ENCODE data around the gene FDX2. TPM values are rescaled to one million over a fixed set of nuclear protein-coding genes. Genes with fewer than 3 reads are reported as not detected.

Gene FDX2
- polyA plus RNA-seq, 1 experiment: 40.1 TPM

DNA sequence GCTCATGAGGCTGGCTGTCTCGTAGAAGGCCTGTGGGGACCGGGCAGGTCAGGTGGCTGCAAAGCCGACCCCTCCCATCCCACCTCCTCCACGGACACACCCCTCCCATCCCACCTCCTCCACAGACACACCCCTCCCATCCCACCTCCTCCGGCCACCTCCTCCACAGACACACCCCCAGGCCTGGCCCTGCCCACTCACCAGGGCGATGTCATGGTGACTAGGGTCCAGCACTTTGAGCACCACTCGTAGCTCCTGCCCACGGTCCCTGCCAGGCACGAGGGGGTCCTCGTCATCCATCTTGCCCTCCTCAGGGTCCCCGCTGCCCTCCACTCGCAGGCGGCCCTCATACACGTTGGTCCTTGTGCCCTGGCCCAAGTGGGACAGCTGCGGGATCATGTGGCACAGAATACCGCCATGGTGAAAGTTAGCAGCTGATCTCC lies 45.8 kb upstream of the FDX2 start:
- ChIA-PET POLR2A (no interaction called here), CTCF (no interaction called here)
- Histone ChIP-seq H3K4me3 (ENCODE audit: low read depth, low read length) (no peak overlapping the region), H3K27me3 (ENCODE audit: control insufficient read depth, insufficient read depth, low read length) (no peaks in the 10 kb centered on the region), H3K36me3 (ENCODE audit: control insufficient read depth, insufficient read depth, low read length) (peaks cover 36% of the 10 kb centered on the region)
- no peak for DNase-seq (ENCODE audit: low read depth)
- TF ChIP-seq, protein P1, sequence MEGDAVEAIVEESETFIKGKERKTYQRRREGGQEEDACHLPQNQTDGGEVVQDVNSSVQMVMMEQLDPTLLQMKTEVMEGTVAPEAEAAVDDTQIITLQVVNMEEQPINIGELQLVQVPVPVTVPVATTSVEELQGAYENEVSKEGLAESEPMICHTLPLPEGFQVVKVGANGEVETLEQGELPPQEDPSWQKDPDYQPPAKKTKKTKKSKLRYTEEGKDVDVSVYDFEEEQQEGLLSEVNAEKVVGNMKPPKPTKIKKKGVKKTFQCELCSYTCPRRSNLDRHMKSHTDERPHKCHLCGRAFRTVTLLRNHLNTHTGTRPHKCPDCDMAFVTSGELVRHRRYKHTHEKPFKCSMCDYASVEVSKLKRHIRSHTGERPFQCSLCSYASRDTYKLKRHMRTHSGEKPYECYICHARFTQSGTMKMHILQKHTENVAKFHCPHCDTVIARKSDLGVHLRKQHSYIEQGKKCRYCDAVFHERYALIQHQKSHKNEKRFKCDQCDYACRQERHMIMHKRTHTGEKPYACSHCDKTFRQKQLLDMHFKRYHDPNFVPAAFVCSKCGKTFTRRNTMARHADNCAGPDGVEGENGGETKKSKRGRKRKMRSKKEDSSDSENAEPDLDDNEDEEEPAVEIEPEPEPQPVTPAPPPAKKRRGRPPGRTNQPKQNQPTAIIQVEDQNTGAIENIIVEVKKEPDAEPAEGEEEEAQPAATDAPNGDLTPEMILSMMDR (IDR thresholded peaks at IDR 0.05; ENCODE audit: insufficient read depth, low read depth, low read length): no peak

DNA sequence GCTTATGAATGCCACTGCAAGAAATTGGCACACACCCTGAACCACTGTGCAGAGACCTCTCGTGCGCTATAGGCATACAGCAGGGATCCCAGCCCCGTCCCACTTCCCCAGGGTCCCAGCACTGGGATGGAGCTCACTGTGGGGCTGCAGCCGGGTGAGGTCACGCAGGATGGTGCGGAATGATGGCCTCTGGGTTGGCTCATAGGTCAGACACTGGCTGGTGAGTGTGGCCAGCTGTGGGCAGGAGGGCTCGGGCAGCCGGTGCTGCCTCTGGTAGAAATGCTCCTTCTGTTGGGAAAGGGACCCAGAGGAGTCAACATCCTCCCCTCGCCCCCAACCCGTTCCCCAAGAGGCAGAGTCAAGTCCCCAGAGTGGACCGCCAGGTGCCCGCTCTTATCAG lies 40.6 kb upstream of the FDX2 start:
- POLR2A ChIA-PET: no interaction called here
- H3K4me3 ChIP-seq (ENCODE audit: low read depth, low read length): no peak overlapping the region
- CTCF ChIA-PET: no interaction called here
- H3K27me3 ChIP-seq (ENCODE audit: control insufficient read depth, insufficient read depth, low read length): no peaks in the 10 kb centered on the region
- DNase-seq (ENCODE audit: low read depth): no peak
- TF ChIP-seq, protein P1 (IDR thresholded peaks at IDR 0.05; ENCODE audit: insufficient read depth, low read depth, low read length): no peak
- peaks cover 31% of the 10 kb centered on the region for H3K36me3 ChIP-seq (ENCODE audit: control insufficient read depth, insufficient read depth, low read length)

DNA sequence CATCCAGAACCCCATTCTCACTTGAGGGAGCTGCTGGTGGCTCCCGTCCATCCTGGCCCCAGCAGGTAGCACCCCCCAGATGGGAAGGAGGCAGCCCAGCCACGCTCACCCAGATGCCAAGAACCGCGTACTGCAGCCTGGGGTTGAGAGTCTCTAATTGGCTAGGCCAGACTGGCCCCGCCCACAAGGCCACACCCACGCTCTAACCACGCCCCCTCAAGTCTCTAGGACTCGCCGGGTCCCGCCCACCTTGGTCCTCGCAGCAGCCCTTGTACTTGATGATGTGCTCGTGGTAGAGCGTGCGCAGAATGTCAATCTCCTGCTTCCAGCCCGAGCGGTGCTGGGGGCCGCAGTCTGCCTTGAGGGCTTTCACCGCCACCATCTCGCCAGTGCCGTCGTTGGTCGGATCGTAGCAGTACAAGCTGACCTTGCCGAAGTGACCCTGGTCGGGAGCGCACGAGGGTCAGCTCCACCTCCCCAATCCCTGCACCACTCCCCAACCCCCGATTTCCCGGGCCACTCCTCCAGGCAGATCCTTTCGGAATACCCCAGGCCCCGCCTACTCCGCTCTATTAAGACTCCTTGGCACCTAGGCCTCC lies 38.1 kb upstream of the FDX2 start:
- TF ChIP-seq, protein P1 (IDR thresholded peaks at IDR 0.05; ENCODE audit: insufficient read depth, low read depth, low read length): no peak
- Histone ChIP-seq H3K27me3 (ENCODE audit: control insufficient read depth, insufficient read depth, low read length) (no peaks in the 10 kb centered on the region), H3K4me3 (ENCODE audit: low read depth, low read length) (no peak overlapping the region), H3K36me3 (ENCODE audit: control insufficient read depth, insufficient read depth, low read length) (peaks cover 26% of the 10 kb centered on the region)
- ChIA-PET CTCF (interaction anchor here (0.7 kb wide), 1 partner anchor 17 kb away, joined by 5 read pairs; no protein-coding TSS in a partner anchor), POLR2A (interaction anchor here (0.6 kb wide), 1 partner anchor 185 kb away, joined by 3 read pairs; no protein-coding TSS in a partner anchor)
- DNase-seq (ENCODE audit: low read depth): no peak

DNA sequence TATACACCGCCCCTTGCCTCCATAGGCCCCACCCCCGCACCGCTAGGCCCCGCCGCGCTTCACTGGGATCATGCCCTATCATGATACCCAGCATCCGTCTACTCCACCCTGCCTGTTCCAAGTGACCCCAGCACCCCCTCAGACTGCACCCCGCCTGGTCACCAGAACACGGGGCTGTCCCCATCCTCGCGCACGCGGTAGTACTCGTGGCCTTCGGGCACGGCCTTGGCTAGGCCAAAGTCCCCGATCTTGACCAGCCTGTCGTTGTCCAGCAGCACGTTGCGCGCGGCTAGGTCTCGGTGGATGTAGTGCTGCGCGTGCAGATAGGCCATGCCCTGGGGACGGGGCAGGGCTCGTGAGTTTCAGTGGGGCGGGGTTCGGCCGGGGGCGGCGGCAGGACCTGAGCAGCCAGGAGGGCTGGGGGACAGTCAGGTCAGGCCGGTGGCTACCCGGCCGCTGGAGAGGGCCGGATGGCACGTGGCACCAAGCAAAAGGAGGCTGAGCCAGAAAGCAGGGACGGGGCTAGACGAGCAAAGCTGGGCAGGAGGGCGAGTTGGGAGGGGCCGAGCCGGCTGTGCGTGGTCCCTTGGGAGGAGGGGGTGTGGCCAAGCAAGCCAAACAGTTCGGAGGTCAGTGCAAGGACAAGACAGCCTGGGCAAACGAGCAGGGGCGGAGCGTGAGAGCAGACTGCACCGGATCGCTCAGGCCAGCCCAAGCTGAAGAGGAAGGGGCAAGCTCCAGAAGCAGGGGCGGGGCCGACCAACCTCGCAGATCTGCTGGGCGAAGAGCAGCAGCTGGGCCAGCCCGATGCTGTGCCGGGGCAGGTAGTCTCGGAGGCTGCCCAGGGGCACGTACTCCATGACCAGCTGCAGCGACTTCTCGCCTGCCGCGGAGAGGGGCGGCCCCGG lies 37.2 kb upstream of the FDX2 start:
- Histone ChIP-seq H3K4me3 (ENCODE audit: low read depth, low read length) (no peak overlapping the region), H3K27me3 (ENCODE audit: control insufficient read depth, insufficient read depth, low read length) (no peaks in the 10 kb centered on the region), H3K36me3 (ENCODE audit: control insufficient read depth, insufficient read depth, low read length) (peaks cover 26% of the 10 kb centered on the region)
- TF ChIP-seq, protein P1 (IDR thresholded peaks at IDR 0.05; ENCODE audit: insufficient read depth, low read depth, low read length): no peak
- no peak for DNase-seq (ENCODE audit: low read depth)
- ChIA-PET CTCF (interaction anchor here (0.7 kb wide), 1 partner anchor 16 kb away, joined by 5 read pairs; no protein-coding TSS in a partner anchor), POLR2A (no interaction called here)

DNA sequence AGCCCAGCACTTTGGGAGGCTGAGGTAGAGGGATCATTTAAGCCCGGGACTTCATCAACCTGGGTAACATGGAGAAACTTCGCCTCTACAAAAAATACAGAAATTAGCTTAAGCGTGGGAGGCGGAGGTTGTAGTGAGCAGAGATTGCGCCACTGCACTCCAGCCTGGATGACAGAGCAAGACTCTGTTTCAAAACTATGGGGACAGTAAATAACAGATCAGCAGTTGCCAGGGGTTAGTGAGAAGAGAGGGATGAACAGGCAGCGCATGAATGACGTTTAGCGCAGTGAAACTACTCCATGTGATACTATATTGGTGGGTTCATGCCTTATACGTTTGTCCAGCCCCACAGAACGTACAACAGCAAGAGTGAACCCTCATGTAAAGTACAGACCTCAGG lies 30.7 kb upstream of the FDX2 start:
- ChIA-PET CTCF (interaction anchor here (1.6 kb wide), 1 partner anchor 77 kb away, joined by 3 read pairs; no protein-coding TSS in a partner anchor), POLR2A (no interaction called here)
- no peak for DNase-seq (ENCODE audit: low read depth)
- Histone ChIP-seq H3K36me3 (ENCODE audit: control insufficient read depth, insufficient read depth, low read length) (peaks cover 1% of the 10 kb centered on the region; the same call in 1 of the 2 replicates), H3K4me3 (ENCODE audit: low read depth, low read length) (no peak overlapping the region), H3K27me3 (ENCODE audit: control insufficient read depth, insufficient read depth, low read length) (no peaks in the 10 kb centered on the region)
- TF ChIP-seq, protein P1 (IDR thresholded peaks at IDR 0.05; ENCODE audit: insufficient read depth, low read depth, low read length): no peak

All from BJ (cell line).